ENCODE data around the gene GPC4.

Gene GPC4

DNA sequence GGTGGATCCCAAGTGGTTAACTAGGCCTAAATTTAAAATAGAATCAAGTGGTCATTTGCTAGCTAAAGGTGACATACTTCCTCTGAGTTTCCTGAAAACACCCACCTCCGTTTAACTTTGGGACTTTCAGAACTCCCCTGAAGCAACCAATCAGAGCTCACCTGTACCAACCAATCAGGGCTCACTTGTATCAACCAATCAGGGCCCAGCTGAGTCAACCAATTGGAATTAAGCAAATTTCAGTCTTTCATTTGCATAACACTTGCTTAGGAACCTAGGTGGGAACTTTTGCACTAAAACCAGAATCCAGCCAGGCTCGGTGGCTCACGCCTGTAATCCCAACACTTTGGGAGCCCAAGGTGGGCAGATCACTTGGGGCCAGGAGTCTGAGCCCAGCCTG lies 15.9 kb downstream of the GPC4 start:
- TF ChIP-seq, protein P1, sequence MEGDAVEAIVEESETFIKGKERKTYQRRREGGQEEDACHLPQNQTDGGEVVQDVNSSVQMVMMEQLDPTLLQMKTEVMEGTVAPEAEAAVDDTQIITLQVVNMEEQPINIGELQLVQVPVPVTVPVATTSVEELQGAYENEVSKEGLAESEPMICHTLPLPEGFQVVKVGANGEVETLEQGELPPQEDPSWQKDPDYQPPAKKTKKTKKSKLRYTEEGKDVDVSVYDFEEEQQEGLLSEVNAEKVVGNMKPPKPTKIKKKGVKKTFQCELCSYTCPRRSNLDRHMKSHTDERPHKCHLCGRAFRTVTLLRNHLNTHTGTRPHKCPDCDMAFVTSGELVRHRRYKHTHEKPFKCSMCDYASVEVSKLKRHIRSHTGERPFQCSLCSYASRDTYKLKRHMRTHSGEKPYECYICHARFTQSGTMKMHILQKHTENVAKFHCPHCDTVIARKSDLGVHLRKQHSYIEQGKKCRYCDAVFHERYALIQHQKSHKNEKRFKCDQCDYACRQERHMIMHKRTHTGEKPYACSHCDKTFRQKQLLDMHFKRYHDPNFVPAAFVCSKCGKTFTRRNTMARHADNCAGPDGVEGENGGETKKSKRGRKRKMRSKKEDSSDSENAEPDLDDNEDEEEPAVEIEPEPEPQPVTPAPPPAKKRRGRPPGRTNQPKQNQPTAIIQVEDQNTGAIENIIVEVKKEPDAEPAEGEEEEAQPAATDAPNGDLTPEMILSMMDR (conservative IDR thresholded peaks at IDR 0.05; ENCODE audit: low read depth, low read length) = no peak
- no peak for DNase-seq (ENCODE audit: low read depth)
- H3K4me3 ChIP-seq (ENCODE audit: low read length) = no peak overlapping the region

DNA sequence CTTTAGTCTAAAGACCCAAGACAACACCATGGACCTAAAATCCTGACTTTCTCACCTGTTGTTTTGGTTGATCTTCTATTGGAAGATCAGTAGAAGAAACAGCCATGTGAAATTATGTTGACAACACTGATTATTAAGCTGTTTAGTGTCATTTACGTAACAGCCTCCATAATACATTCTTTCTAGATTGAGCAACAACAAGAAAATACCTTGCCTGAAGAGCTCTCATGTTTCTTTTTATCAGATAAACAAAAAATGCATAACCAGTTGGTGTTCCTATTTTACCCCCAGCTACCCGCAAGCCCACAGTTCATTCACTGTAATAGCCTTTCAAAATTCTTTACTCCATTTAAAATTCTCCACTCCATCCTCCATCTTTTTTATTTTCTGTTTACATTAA lies 20.5 kb downstream of the GPC4 start:
- no peak for DNase-seq (ENCODE audit: low read depth)
- H3K4me3 ChIP-seq (ENCODE audit: low read length) = no peak overlapping the region
- TF ChIP-seq, protein P1 (conservative IDR thresholded peaks at IDR 0.05; ENCODE audit: low read depth, low read length) = no peak

DNA sequence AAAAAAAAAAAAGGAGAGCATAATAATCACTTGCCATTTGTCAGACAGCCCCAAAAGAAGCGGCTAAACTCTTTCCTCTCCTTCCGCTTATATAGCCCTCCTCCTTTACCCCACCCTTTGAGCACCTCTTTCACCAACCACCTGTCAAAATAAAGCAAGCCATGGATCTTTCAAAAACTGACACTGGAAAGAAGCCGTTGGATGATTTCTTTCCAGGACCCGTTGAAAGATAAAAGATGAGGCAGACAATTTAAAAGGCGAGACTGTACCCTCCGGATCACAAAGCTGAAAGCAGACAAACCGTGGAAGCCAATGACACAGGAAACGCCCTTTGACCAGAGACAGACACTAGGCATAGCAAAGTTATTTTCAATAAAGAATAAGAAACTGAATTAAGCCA lies 22.6 kb downstream of the GPC4 start:
- TF ChIP-seq, protein P1 (conservative IDR thresholded peaks at IDR 0.05; ENCODE audit: low read depth, low read length) = no peak
- H3K4me3 ChIP-seq (ENCODE audit: low read length) = no peak overlapping the region
- no peak for DNase-seq (ENCODE audit: low read depth)

DNA sequence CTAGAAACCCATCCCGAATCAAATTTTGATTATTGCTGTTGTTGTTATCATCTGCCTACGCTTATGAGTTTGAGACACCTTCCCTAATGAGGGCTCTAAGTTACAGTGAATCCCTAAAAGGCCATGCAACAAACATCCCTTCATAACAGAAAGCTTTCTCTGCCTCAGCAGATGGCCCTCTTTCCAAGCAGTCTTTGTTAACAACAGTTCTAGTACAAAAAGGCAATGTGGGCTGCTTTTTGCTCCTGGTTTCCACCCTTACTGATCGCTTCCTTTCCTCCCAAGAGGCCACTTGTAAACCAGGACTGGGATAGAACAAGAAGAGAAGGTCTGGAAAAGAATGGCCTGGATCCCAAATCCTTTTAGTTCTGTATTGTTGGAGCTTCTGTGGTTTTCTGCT lies 24.2 kb downstream of the GPC4 start:
- TF ChIP-seq, protein P1 (conservative IDR thresholded peaks at IDR 0.05; ENCODE audit: low read depth, low read length) = no peak
- no peak overlapping the region for H3K4me3 ChIP-seq (ENCODE audit: low read length)

GRCh38 chrX:133390676-133391075 lies 24.6 kb downstream of the GPC4 start:
- TF ChIP-seq, protein P1 (conservative IDR thresholded peaks at IDR 0.05; ENCODE audit: low read depth, low read length) = no peak
- H3K4me3 ChIP-seq (ENCODE audit: low read length) = no peak overlapping the region
- no peak for DNase-seq (ENCODE audit: low read depth)

More for the DNA sequence above, 24.2 kb downstream of the GPC4 start:
- DNase-seq (ENCODE audit: low read depth) = no peak

DNA sequence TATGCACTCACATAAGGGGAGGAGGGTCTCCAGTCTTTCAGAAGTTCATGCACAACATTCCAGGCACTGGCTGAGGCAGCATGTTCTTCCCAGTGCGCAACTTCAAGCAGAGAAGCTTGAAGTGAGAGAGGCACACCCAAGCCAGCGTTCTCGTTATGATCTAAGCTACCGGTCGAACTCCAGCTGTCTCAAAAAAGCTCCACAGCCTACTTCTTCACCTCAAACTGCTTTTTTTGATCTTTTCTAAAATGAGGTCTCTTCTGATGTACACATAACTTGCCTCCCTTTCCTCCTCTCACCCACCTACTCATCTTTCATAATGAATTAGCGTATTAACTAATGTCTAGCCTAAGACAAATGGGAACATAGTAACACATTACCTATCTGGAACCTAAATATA lies 25.3 kb downstream of the GPC4 start:
- H3K4me3 ChIP-seq (ENCODE audit: low read length) = no peak overlapping the region
- DNase-seq (ENCODE audit: low read depth) = no peak
- TF ChIP-seq, protein P1 (conservative IDR thresholded peaks at IDR 0.05; ENCODE audit: low read depth, low read length) = no peak

- DNase-seq (ENCODE audit: low read depth) = no peak
- TF ChIP-seq, protein P1 (conservative IDR thresholded peaks at IDR 0.05; ENCODE audit: low read depth, low read length) = no peak
- H3K4me3 ChIP-seq (ENCODE audit: low read length) = no peak overlapping the region
Observed at GRCh38 chrX:133384454-133384853, 30.8 kb downstream of the GPC4 start.

Measured in retinal pigment epithelial cell (primary cell).